ENCODE data around the gene TM2D1.
A peak's percentile ranks its signal among the peaks of the same experiment; 100 is the strongest.

TM2D1 gene

GRCh38 chr1:61644303-61644702, 80.6 kb downstream of the TM2D1 start:
- no peak for TF ChIP-seq CTCF (conservative IDR thresholded peaks at IDR 0.05; ENCODE audit: low read length)
- no peak for DNase-seq (ENCODE audit: low read depth)
- no peak overlapping the region for H3K4me3 ChIP-seq (ENCODE audit: low read length)

GRCh38 chr1:61642475-61643232, 82.3 kb downstream of the TM2D1 start:
- H3K4me3 ChIP-seq (ENCODE audit: low read length) = no peak overlapping the region
- DNase-seq (ENCODE audit: low read depth) = no peak
- TF ChIP-seq CTCF (conservative IDR thresholded peaks at IDR 0.05; ENCODE audit: low read length) = no peak

GRCh38 chr1:61641578-61642336, 83.2 kb downstream of the TM2D1 start:
- H3K4me3 ChIP-seq (ENCODE audit: low read length) = peak overlapping the region; percentile 21; the same call in 1 of the 2 replicates
- TF ChIP-seq CTCF (conservative IDR thresholded peaks at IDR 0.05; ENCODE audit: low read length) = peak; percentile 82
- peak; percentile 72 for DNase-seq (ENCODE audit: low read depth)

GRCh38 chr1:61640531-61641530, 84.1 kb downstream of the TM2D1 start:
- DNase-seq (ENCODE audit: low read depth) = no peak
- no peak for TF ChIP-seq CTCF (conservative IDR thresholded peaks at IDR 0.05; ENCODE audit: low read length)
- H3K4me3 ChIP-seq (ENCODE audit: low read length) = peak overlapping the region; percentile 21; the same call in 1 of the 2 replicates

GRCh38 chr1:61639608-61640336, 85.2 kb downstream of the TM2D1 start:
- TF ChIP-seq CTCF (conservative IDR thresholded peaks at IDR 0.05; ENCODE audit: low read length) = no peak
- H3K4me3 ChIP-seq (ENCODE audit: low read length) = no peak overlapping the region
- DNase-seq (ENCODE audit: low read depth) = no peak

- DNase-seq (ENCODE audit: low read depth) = no peak
- no peak for TF ChIP-seq CTCF (conservative IDR thresholded peaks at IDR 0.05; ENCODE audit: low read length)
- no peak overlapping the region for H3K4me3 ChIP-seq (ENCODE audit: low read length)
Measured at GRCh38 chr1:61638911-61639605, 85.9 kb downstream of the TM2D1 start.
